Activated CD4-positive, CD25-positive, alpha-beta regulatory T cell treated with anti-CD3 and anti-CD28 coated beads, Interleukin-2, amount 50 U/mL, for 72 hours (primary cell): Measurements from ENCODE around the gene ABCA13.

Experiments used
- DNase-seq: peaks from one replicate; pipeline ENCODE4 v3.0.0; 2021

Gene ABCA13

GRCh38 chr7:48665353-48666135 is 494.3 kb downstream of the ABCA13 start:
- DNase-seq: no peak

GRCh38 chr7:48667407-48667806 is 496.1 kb downstream of the ABCA13 start:
- DNase-seq: no peak

- DNase-seq: no peak
Observed at GRCh38 chr7:48671656-48672055, 500.4 kb downstream of the ABCA13 start.

DNA sequence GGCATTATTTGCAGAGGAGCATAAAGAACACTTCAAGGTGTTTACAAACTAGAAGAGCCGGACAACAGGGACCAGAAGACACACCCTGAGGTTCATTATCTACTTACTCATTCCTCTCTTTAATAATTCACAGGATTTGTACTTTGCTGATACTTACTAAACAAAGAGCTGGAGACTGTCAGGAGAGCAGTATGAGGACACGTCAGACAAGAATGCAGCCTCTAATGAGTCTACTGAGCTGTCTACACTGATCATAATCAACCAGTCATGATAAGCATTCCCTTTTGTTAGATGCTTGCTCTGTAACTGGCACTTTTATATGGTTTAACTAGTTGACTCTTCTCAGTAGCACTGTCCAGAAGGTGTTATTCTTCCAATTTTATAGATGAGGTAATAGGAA is 509.7 kb downstream of the ABCA13 start:
- DNase-seq: no peak

DNA sequence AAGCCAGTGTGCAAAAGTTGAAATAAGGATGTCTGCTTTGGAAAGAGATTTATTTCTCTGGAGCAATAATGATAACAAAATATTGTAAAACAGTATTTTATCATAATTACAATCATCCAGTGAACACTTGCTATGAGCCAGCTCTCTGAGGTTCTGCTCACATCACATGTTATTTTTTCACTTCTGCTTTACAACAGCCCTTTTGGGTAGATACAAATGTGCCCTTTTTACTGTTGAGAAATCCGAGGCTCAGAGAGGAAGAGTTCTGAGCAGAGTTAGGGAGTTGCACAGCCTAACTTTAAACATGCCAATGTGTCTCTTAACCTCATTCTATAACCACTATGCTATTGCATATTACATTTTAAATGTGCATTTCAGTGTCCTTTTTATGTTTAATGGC is 520.5 kb downstream of the ABCA13 start:
- no peak for DNase-seq
